ENCODE measurements around the gene COG5.

DNA sequence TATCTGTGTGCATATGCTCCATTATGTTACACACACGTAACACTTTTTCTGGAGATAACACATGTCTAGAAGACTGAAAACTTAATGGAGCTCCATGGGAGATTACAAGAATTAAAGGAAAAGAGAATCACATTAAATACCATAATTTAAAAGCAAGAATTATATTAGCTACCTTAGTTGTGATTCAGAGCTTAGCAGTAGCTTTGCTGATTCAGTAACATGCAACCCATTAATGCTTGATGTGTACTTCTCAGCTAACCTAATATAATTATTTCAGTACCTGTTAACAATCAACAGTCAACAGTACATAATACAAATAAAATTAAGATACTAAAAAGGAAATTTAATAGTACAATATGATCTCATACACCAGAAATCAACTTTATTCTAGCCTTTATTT, 167.6 kb downstream of the COG5 start:
- TF ChIP-seq, protein P1, sequence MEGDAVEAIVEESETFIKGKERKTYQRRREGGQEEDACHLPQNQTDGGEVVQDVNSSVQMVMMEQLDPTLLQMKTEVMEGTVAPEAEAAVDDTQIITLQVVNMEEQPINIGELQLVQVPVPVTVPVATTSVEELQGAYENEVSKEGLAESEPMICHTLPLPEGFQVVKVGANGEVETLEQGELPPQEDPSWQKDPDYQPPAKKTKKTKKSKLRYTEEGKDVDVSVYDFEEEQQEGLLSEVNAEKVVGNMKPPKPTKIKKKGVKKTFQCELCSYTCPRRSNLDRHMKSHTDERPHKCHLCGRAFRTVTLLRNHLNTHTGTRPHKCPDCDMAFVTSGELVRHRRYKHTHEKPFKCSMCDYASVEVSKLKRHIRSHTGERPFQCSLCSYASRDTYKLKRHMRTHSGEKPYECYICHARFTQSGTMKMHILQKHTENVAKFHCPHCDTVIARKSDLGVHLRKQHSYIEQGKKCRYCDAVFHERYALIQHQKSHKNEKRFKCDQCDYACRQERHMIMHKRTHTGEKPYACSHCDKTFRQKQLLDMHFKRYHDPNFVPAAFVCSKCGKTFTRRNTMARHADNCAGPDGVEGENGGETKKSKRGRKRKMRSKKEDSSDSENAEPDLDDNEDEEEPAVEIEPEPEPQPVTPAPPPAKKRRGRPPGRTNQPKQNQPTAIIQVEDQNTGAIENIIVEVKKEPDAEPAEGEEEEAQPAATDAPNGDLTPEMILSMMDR (IDR thresholded peaks at IDR 0.05), result no peak
- TF ChIP-seq POLR2AphosphoS5 (IDR thresholded peaks at IDR 0.05; ENCODE audit: low read depth, low read length) (no peak), SIN3A (IDR thresholded peaks at IDR 0.05; ENCODE audit: borderline replicate concordance, insufficient read depth, low read depth, low read length) (no peak), TCF7L2 (IDR thresholded peaks at IDR 0.05; ENCODE audit: low read depth, low read length) (no peak)
- TF ChIP-seq, protein P2, sequence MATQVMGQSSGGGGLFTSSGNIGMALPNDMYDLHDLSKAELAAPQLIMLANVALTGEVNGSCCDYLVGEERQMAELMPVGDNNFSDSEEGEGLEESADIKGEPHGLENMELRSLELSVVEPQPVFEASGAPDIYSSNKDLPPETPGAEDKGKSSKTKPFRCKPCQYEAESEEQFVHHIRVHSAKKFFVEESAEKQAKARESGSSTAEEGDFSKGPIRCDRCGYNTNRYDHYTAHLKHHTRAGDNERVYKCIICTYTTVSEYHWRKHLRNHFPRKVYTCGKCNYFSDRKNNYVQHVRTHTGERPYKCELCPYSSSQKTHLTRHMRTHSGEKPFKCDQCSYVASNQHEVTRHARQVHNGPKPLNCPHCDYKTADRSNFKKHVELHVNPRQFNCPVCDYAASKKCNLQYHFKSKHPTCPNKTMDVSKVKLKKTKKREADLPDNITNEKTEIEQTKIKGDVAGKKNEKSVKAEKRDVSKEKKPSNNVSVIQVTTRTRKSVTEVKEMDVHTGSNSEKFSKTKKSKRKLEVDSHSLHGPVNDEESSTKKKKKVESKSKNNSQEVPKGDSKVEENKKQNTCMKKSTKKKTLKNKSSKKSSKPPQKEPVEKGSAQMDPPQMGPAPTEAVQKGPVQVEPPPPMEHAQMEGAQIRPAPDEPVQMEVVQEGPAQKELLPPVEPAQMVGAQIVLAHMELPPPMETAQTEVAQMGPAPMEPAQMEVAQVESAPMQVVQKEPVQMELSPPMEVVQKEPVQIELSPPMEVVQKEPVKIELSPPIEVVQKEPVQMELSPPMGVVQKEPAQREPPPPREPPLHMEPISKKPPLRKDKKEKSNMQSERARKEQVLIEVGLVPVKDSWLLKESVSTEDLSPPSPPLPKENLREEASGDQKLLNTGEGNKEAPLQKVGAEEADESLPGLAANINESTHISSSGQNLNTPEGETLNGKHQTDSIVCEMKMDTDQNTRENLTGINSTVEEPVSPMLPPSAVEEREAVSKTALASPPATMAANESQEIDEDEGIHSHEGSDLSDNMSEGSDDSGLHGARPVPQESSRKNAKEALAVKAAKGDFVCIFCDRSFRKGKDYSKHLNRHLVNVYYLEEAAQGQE (IDR thresholded peaks at IDR 0.05; ENCODE audit: insufficient read depth in 1 of 2, low read depth in 2 of 2, low read length in 1 of 2), result no peak
